C4-2B (cell line): ENCODE measurements around the gene RIPOR3.

Experiments
- ZFX ChIP-seq: fragments of 450-650 bp; IDR thresholded peaks from 2 replicates; pipeline ENCODE4 v1.6.1; 2017
- TF ChIP-seq, protein P1 (sequence below): fragments of 450-650 bp; conservative IDR thresholded peaks from 2 replicates; pipeline ENCODE4 v1.5.1; 2017; ENCODE audit warnings: mild to moderate bottlenecking

- TF ChIP-seq, protein P1, sequence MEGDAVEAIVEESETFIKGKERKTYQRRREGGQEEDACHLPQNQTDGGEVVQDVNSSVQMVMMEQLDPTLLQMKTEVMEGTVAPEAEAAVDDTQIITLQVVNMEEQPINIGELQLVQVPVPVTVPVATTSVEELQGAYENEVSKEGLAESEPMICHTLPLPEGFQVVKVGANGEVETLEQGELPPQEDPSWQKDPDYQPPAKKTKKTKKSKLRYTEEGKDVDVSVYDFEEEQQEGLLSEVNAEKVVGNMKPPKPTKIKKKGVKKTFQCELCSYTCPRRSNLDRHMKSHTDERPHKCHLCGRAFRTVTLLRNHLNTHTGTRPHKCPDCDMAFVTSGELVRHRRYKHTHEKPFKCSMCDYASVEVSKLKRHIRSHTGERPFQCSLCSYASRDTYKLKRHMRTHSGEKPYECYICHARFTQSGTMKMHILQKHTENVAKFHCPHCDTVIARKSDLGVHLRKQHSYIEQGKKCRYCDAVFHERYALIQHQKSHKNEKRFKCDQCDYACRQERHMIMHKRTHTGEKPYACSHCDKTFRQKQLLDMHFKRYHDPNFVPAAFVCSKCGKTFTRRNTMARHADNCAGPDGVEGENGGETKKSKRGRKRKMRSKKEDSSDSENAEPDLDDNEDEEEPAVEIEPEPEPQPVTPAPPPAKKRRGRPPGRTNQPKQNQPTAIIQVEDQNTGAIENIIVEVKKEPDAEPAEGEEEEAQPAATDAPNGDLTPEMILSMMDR, result no peak
- TF ChIP-seq ZFX, result no peak
Observed at GRCh38 chr20:50699688-50700087, 8.3 kb upstream of the RIPOR3 start.
